Urinary bladder (tissue), 4 donors: ENCODE data around the gene ITPK1. TPM values are rescaled to one million over a fixed set of nuclear protein-coding genes. Genes with fewer than 3 reads are reported as not detected.
"Not testable (repeated sequence)": the region's sequence is repeated elsewhere in the genome, so short reads cannot be mapped to it uniquely, and the experiment has no call there.

Experiments used
- DNase-seq: peaks from one replicate; pipeline ENCODE4 v3.0.0-alpha.2; 2015; ENCODE audit errors: extremely low spot score
- H3K27ac ChIP-seq: one replicate; pipeline ENCODE4 v1.5.1; 2013; ENCODE audit warnings: low read depth, mild to moderate bottlenecking, moderate library complexity
- H3K36me3 ChIP-seq: one replicate; pipeline ENCODE4 v1.6.1; 2013; ENCODE audit warnings: mild to moderate bottlenecking, moderate library complexity; ENCODE audit not compliant: insufficient read depth
- H3K4me1 ChIP-seq: one replicate; pipeline ENCODE4 v1.6.1; 2013; ENCODE audit warnings: mild to moderate bottlenecking, moderate library complexity; ENCODE audit not compliant: insufficient read depth
- H3K4me3 ChIP-seq: one replicate; pipeline ENCODE4 v1.5.1; 2013; ENCODE audit warnings: low read depth, low read length
- WGBS: extraction: QIAGEN DNeasy Blood & Tissue Kit; methylation state at CpG from one replicate; pipeline ENCODE4 v1.1.7; 2013; 5-methylcytosine and 5-hydroxymethylcytosine counted together
- polyA plus RNA-seq: library from polyadenylated mRNA; stranded (reverse); fragments of 200-250 nt; gene quantifications from one replicate; pipeline ENCODE4 v1.2.3, GENCODE V29; 2013
- total RNA-seq: library from RNA; depleted of rRNA; stranded (reverse); fragments of >200 nt; gene quantifications from one replicate; pipeline ENCODE4 v1.2.3, GENCODE V29; 2014
- donor health status: healthy with polysubstance abuse.
- donor health status: healthy.

The ITPK1 gene
- total and polyA plus RNA-seq, 2 donors = 15.8 to 109 TPM

DNA sequence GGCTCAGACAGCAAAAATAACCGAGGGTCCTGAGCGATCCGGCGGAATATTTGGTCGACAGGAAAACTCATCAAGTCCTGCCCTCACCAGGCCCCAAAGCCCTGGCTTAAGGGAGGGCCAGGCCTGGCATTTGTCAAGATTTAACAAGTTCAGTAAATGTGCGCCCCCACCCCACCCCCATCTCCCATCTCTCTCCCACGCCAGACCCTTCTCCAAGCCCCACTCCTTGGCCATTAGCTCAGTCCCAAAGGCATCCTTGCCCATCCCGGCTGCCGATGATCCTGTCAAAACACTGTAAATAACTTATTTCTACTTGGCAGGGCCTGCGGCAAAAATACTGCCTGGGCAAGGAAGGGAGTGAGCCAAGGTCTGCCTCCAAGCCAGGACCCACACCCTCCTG lies 52.8 kb downstream of the ITPK1 start:
- no peak overlapping the region for H3K4me3 ChIP-seq
- 56% methylated on average over 10 of the region's 10 CpGs for WGBS
- H3K27ac ChIP-seq = no peak overlapping the region
- no peak for DNase-seq
- H3K4me1 ChIP-seq = no peaks in the 10 kb centered on the region
- no peaks in the 10 kb centered on the region for H3K36me3 ChIP-seq

DNA sequence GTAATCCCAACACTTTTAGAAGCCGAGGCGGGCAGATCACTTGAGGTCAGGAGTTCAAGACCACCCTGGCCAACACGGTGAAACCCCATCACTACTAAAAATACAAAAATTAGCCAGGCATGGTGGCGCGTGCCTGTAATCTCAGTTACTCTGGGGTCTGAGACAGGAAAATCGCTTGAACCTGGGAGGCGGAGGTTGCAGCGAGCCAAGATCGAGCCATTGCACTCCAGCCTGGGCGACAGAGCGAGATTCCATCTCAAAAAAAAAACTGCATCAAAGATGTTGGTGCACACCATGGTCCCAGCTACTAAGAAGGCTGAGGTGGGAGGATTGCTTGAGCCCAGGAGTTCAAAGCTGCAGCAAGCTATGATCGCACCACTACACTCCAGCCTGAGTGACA lies 53.7 kb downstream of the ITPK1 start:
- H3K4me3 ChIP-seq, DNase-seq, H3K36me3 ChIP-seq, H3K4me1 ChIP-seq, H3K27ac ChIP-seq: not testable (repeated sequence)
- WGBS = 84% methylated on average over 12 of the region's 12 CpGs

DNA sequence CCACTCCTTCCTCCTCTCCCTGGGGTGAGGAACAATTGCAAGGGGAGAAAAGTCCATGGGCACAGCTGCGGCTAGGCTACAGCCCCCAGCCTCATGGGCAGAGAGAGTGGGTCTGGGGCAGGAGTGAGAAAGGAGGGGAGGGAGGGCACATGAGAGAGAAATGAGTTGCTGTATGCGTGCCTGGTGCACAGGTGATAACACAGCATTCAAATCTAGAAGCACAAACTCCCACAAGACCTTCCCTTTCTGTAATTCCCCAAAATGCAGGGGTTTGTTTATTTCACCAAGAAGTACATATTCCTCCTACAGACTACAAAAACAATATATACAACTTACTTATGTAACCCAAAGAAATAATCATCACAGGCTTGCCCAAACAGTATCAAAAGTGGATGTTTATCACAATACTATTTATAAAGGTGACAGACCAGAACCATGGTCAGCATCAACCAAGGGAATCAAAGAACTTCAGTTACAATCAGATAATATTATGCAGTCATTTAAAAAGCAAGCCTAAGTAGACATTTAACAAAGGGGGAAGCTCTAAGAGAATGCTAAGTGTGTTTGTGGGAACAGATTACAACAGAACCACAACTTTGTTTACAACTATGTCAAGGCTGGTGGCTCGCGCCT lies 54.2 kb downstream of the ITPK1 start:
- Histone ChIP-seq H3K36me3 (no peaks in the 10 kb centered on the region), H3K4me3 (no peak overlapping the region), H3K27ac (no peak overlapping the region), H3K4me1 (no peaks in the 10 kb centered on the region)
- DNase-seq = no peak
- 78% methylated on average over 4 of the region's 4 CpGs for WGBS

DNA sequence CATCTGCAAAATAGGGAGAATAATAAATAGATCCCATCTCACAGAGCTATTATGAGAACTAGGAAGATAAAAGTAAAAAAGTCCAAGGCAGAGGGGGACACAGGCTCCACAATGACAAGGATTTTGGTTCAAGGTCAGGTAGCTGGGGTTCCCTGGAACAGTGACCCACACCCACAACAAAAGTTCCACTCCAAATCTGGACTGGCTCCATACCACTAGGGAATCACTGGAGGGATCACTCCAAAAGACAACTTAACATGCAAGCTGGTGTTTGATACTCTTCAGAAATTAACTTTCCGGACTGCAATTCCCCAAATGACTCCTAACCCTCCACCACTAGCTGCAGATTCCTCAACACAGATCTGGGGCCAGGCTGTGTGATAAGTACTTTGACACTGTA lies 54.9 kb downstream of the ITPK1 start:
- no peak overlapping the region for H3K4me3 ChIP-seq
- 91% methylated on average over 1 of the region's 1 CpG for WGBS
- no peaks in the 10 kb centered on the region for H3K4me1 ChIP-seq
- DNase-seq = no peak
- no peaks in the 10 kb centered on the region for H3K36me3 ChIP-seq
- H3K27ac ChIP-seq = no peak overlapping the region

DNA sequence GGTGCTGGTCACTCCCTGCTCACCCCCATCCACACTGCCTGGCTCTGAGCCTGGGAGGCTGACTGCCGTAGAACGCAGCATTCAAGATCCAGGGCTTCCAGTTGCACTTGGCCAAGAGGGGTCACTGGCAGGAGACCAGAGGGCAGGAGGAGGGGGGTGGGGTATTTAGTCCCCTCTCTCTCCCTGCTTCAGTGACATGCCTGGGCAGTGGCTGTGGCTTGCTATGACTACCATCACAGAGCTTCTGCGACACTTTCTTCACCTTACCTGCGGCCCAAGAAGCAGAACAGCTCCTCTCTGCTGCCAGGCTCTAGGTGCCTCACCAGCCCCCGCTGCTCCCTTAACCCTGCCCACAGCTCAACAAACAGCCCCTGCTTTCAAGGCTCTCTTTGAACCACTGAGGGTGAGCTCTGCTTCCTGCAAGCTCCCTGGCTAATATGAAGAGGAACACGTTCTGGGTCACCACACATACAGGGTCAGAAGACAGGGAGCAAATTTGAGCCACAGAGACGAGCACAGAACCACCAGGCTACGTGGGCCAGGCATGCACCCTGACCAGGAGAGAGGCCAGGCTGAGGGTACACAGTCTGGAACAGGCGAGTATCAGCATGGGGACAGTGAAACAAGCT lies 55.7 kb downstream of the ITPK1 start:
- WGBS = 62% methylated on average over 9 of the region's 9 CpGs
- Histone ChIP-seq H3K4me3 (no peak overlapping the region), H3K4me1 (no peaks in the 10 kb centered on the region), H3K36me3 (no peaks in the 10 kb centered on the region), H3K27ac (no peak overlapping the region)
- DNase-seq = no peak

DNA sequence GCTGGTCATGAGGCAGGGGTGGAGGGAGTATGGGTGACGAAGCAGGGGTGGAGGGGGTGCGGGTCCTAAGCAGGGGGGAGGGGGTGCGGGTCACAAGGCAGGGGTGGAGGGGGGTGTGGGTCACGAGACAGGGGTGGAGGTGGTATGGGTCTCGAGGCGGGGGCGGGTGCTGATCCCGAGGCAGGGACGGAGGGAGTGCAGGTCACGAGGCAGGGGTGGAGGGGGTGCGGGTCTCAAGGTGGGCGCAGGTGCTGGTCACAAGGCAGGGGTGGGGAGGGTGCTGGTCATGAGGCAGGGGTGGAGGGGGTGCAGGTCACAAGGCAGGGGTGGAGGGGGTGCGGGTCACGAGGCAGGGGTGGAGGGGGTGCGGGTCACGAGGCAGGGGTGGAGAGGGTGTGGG lies 56.5 kb downstream of the ITPK1 start:
- no peaks in the 10 kb centered on the region for H3K4me1 ChIP-seq
- no peaks in the 10 kb centered on the region for H3K36me3 ChIP-seq
- no peak for DNase-seq
- H3K4me3 ChIP-seq = no peak overlapping the region
- 93% methylated on average over 16 of the region's 16 CpGs for WGBS
- H3K27ac ChIP-seq = no peak overlapping the region

DNA sequence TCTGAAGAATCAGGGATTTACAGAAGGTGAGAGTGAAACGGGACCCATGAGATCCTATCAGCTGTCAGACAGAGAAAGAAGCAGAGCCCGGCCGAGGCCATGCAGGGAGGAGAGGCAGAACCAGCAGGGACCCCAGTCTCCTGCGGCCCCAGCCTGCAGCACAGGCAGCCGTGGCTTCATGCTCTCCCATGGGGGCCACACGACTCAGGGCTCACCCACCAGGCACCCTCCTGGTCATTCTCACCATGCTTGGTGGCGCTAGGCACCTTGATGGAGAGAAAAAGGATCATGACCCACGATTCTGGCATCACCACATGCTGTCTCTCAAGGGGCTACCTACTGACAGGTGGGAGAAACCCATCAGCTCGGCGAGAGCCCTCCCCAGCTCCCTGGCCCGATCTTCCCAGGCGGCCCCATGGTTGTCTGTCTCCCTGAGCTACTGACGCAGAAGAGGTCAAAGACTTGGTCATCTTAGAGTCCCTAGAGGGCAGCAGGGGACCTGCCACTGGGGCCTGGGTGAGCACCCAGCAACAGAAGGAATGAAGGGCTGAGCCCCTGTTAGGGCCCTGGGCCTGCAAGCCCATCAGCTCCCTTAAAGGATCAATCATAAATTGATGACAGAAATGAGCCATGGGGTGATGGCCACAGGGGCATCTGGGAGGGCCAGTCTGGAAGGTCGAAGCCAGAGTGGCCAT lies 58.0 kb downstream of the ITPK1 start:
- DNase-seq = no peak
- Histone ChIP-seq H3K27ac (no peak overlapping the region), H3K36me3 (no peaks in the 10 kb centered on the region), H3K4me1 (no peaks in the 10 kb centered on the region), H3K4me3 (no peak overlapping the region)
- WGBS = 85% methylated on average over 14 of the region's 14 CpGs

DNA sequence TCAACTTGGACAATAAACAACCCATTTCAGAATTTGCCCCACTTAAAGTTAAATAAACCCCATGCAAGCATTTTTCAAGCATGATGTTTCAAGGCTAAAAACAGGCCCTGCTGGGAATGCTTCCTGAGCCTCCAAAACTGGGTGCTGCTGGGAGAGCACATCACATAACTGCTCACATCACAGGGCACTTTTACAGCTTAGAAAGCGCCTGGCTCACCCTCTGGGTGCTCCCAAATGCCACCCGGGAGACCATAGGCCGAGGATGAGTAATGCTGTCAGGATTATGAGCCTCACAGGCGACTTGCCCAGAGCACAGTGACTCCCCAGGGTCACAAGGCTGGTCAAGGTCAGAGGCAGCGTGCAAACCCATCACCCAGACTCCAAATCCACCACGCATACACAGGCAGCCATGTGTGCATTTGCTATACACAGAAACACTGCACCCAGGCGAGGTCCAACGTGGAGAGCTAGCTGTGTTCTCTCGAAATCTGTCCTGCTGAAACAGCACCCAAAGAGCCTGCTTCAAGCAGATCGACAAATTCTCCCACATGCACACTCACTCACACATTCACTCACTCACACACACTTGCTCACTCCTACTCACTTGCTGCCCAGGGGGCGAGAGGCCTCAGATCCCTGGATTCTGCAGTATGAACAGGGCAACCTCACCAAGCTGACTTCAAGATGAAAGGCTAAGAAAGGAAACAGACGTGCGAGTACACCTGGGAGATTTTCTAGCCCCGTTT lies 58.7 kb downstream of the ITPK1 start:
- no peaks in the 10 kb centered on the region for H3K36me3 ChIP-seq
- WGBS = 53% methylated on average over 14 of the region's 14 CpGs
- no peak overlapping the region for H3K27ac ChIP-seq
- H3K4me3 ChIP-seq = no peak overlapping the region
- DNase-seq = no peak
- peaks cover 3% of the 10 kb centered on the region for H3K4me1 ChIP-seq

DNA sequence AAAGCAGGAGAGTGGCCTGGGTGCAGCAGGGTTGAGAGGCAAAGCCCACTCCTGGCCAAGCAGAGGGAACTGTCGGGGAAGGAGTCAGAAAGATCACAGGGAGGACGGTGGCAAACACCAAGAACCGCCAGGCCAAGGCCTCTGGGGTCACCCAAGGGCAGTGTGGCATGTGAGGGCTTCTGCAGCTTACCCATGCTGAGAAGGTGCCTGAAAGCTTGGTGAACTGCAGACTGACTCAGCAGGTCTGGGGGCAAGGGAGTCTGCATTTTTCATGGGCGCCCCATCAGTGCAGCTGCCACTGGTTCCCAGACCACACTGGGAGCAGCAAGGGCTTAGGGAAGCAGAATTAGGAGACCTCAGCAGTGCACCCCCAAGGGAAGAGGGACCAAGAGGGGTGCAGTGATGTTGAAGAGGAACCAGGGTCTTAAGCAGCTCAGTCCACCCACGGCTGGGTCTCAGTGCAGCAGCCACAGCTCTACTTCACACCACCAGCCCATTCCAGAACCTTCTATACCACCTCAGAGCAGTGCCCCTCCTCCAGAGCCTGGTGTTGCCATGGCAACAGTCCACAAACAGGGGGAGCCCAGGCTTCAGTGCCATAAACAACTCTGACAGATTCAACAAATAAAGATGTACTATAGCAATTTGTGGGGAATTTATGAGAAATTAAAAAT lies 59.4 kb downstream of the ITPK1 start:
- 73% methylated on average over 5 of the region's 5 CpGs for WGBS
- peak; percentile 37 for DNase-seq
- Histone ChIP-seq H3K27ac (no peak overlapping the region), H3K4me1 (peaks cover 3% of the 10 kb centered on the region), H3K36me3 (no peaks in the 10 kb centered on the region), H3K4me3 (no peak overlapping the region)

DNA sequence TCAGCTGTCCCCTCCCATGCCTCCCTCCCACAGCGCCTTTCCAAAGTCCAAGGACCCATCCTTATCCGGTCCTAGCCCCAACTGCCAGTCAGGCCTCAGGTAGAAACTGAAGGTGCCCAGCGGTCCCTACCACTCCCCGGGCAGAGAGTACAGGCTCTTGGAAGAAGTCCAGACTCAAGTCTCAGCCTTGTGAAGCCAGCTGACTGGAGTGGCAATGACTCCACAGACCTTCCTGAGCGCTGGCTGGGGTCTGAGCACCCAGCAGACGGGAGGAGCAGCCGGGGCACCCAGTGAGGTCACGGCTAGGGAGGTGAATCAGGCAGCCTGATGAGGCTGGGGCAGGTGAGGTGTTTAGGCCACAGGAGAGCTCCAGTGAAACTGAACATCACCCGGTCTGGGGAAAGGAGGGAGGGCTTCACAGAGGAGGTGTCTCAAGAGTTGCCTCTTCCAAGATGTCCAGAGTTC lies 60.0 kb downstream of the ITPK1 start:
- Histone ChIP-seq H3K36me3 (no peaks in the 10 kb centered on the region), H3K4me1 (peaks cover 3% of the 10 kb centered on the region), H3K27ac (no peak overlapping the region), H3K4me3 (no peak overlapping the region)
- 88% methylated on average over 9 of the region's 9 CpGs for WGBS
- DNase-seq = no peak

DNA sequence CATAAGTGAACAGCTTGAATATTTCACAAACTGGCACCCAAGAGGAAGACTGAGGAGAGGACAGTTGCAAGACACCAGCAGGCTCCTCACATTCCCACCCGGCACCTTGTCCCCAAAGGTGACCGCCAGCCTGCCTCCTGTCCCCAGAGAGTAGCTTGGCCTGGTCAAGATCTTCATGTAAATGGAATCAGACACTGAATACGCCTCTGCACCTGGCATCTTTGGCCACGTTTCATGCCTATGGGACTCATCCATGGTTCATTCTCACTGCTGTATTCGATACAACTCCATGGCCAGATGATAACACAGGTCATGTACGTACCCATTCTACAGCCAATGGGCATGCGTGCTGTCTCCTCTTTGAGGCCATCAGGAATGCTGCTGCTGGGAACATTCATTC lies 60.8 kb downstream of the ITPK1 start:
- DNase-seq = no peak
- 95% methylated on average over 7 of the region's 7 CpGs for WGBS
- no peak overlapping the region for H3K4me3 ChIP-seq
- no peaks in the 10 kb centered on the region for H3K36me3 ChIP-seq
- no peak overlapping the region for H3K27ac ChIP-seq
- peaks cover 3% of the 10 kb centered on the region for H3K4me1 ChIP-seq

DNA sequence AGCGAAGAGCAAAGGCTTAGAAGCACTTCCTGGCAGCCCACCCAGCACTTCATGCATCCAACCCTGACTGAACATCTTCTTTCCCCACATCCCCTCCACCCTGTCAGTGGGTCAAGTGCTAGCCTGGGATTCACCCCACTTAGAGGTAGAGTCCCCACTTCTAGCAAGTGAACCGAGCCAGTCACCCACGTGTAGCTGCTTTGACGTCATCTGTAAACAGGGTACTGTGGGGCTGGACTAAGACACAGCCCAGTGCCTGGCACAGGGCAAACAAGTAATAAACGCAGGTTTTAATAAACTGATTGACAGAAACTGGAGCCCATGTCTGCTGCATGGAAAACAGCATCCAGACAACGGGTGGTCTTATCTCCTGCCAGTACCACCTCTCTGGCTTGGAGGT lies 61.7 kb downstream of the ITPK1 start:
- Histone ChIP-seq H3K4me1 (peaks cover 7% of the 10 kb centered on the region), H3K36me3 (no peaks in the 10 kb centered on the region), H3K27ac (no peak overlapping the region), H3K4me3 (no peak overlapping the region)
- WGBS = 67% methylated on average over 6 of the region's 6 CpGs
- no peak for DNase-seq
